Suppressor macrophage (primary cell): ENCODE results near the gene INPP4A.

Source experiments
- DNase-seq, 4 experiments: peaks; one replicate each; pipeline ENCODE4 v3.0.0-alpha.2; 2020 to 2022

The INPP4A gene

GRCh38 chr2:98541906-98542305 lies 97.2 kb downstream of the INPP4A start:
- peak; percentile 78 to 89 (median 82) for DNase-seq

GRCh38 chr2:98543214-98543613 lies 98.6 kb downstream of the INPP4A start:
- no peak for DNase-seq

GRCh38 chr2:98543842-98544241 lies 99.2 kb downstream of the INPP4A start:
- no peak for DNase-seq

GRCh38 chr2:98545591-98545990 lies 100.9 kb downstream of the INPP4A start:
- DNase-seq = no peak

GRCh38 chr2:98546186-98546585 lies 101.5 kb downstream of the INPP4A start:
- no peak for DNase-seq

- no peak for DNase-seq
These were observed 102.6 kb downstream of the INPP4A start for GRCh38 chr2:98547092-98547790.

GRCh38 chr2:98548920-98549818 lies 104.5 kb downstream of the INPP4A start:
- no peak for DNase-seq

- DNase-seq = no peak
These were observed 105.5 kb downstream of the INPP4A start for GRCh38 chr2:98550165-98550564.

- DNase-seq = no peak
These were observed 106.7 kb downstream of the INPP4A start for GRCh38 chr2:98551316-98551715.

- DNase-seq = no peak
These were observed 108.0 kb downstream of the INPP4A start for GRCh38 chr2:98552499-98553179.

- DNase-seq = no peak
These were observed 109.6 kb downstream of the INPP4A start for GRCh38 chr2:98554116-98554861.

GRCh38 chr2:98555696-98556095 lies 111.0 kb downstream of the INPP4A start:
- DNase-seq = no peak

- DNase-seq = peak in 3 of 4 experiments; percentile 9 to 18 (median 14)
These were observed 111.8 kb downstream of the INPP4A start for GRCh38 chr2:98556344-98557033.

- DNase-seq = no peak
These were observed 114.3 kb downstream of the INPP4A start for GRCh38 chr2:98558852-98559530.

- DNase-seq = no peak
These were observed 114.9 kb downstream of the INPP4A start for GRCh38 chr2:98559581-98559980.

GRCh38 chr2:98560256-98560771 lies 115.7 kb downstream of the INPP4A start:
- no peak for DNase-seq

GRCh38 chr2:98561018-98561417 lies 116.4 kb downstream of the INPP4A start:
- no peak for DNase-seq

- no peak for DNase-seq
These were observed 117.4 kb downstream of the INPP4A start for GRCh38 chr2:98561902-98562695.

GRCh38 chr2:98563394-98563793 lies 118.7 kb downstream of the INPP4A start:
- DNase-seq = no peak

- DNase-seq = peak in 2 of 4 experiments; percentile 11 to 24
These were observed 120.0 kb downstream of the INPP4A start for GRCh38 chr2:98564541-98565132.
